Panc1 (cell line): ENCODE data around the gene ENOX1.

Experiments used
- POLR2AphosphoS5 ChIP-seq: IDR thresholded peaks from 2 replicates; pipeline ENCODE4 v1.6.1; 2012; ENCODE audit warnings: mild to moderate bottlenecking, low read depth, low read length, moderate library complexity
- SIN3A ChIP-seq: IDR thresholded peaks from 2 replicates; pipeline ENCODE4 v1.6.1; 2012; ENCODE audit warnings: low read depth, mild to moderate bottlenecking, low read length, moderate library complexity, borderline replicate concordance; ENCODE audit not compliant: insufficient read depth
- TCF7L2 ChIP-seq: IDR thresholded peaks from 2 replicates; pipeline ENCODE4 v1.6.1; 2011; ENCODE audit warnings: mild to moderate bottlenecking, low read depth, low read length, inconsistent platforms
- TF ChIP-seq, protein P1 (sequence below), 2 experiments: IDR thresholded peaks; 2 replicates each; pipeline ENCODE4 v1.6.1; 2011 to 2012; ENCODE audit warnings: low read depth in 2 of 2, control low read depth in 1 of 2, low read length in 1 of 2, mild to moderate bottlenecking in 1 of 2, moderate library complexity in 1 of 2; ENCODE audit not compliant: insufficient read depth in 1 of 2
- TF ChIP-seq, protein P2 (sequence below): fragments of 450-650 bp; IDR thresholded peaks from 2 replicates; pipeline ENCODE4 v1.5.1; 2017; ENCODE audit warnings: mild to moderate bottlenecking

DNA sequence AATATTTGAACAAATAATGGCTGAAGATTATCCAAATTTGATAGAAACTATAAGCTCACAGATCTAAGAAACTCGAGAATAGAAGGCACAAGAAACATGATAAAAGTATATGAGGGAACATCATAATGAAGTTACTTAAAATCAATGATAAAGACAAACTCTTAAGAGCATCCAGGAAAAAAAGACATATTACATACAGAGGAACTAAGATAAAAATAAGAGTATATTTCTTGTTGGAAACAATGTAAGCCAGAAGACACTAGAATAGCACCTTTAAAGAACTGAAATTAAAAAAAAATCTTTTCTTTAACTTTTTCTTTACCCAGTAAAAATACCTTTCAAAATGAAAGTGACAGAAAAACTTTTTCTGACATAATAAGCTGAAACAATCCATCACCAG, 407.0 kb downstream of the ENOX1 start:
- TF ChIP-seq, protein P1, sequence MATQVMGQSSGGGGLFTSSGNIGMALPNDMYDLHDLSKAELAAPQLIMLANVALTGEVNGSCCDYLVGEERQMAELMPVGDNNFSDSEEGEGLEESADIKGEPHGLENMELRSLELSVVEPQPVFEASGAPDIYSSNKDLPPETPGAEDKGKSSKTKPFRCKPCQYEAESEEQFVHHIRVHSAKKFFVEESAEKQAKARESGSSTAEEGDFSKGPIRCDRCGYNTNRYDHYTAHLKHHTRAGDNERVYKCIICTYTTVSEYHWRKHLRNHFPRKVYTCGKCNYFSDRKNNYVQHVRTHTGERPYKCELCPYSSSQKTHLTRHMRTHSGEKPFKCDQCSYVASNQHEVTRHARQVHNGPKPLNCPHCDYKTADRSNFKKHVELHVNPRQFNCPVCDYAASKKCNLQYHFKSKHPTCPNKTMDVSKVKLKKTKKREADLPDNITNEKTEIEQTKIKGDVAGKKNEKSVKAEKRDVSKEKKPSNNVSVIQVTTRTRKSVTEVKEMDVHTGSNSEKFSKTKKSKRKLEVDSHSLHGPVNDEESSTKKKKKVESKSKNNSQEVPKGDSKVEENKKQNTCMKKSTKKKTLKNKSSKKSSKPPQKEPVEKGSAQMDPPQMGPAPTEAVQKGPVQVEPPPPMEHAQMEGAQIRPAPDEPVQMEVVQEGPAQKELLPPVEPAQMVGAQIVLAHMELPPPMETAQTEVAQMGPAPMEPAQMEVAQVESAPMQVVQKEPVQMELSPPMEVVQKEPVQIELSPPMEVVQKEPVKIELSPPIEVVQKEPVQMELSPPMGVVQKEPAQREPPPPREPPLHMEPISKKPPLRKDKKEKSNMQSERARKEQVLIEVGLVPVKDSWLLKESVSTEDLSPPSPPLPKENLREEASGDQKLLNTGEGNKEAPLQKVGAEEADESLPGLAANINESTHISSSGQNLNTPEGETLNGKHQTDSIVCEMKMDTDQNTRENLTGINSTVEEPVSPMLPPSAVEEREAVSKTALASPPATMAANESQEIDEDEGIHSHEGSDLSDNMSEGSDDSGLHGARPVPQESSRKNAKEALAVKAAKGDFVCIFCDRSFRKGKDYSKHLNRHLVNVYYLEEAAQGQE (IDR thresholded peaks at IDR 0.05; ENCODE audit: insufficient read depth in 1 of 2, low read depth in 2 of 2, low read length in 1 of 2), result no peak
- TF ChIP-seq TCF7L2, result no peak
- TF ChIP-seq, protein P2, sequence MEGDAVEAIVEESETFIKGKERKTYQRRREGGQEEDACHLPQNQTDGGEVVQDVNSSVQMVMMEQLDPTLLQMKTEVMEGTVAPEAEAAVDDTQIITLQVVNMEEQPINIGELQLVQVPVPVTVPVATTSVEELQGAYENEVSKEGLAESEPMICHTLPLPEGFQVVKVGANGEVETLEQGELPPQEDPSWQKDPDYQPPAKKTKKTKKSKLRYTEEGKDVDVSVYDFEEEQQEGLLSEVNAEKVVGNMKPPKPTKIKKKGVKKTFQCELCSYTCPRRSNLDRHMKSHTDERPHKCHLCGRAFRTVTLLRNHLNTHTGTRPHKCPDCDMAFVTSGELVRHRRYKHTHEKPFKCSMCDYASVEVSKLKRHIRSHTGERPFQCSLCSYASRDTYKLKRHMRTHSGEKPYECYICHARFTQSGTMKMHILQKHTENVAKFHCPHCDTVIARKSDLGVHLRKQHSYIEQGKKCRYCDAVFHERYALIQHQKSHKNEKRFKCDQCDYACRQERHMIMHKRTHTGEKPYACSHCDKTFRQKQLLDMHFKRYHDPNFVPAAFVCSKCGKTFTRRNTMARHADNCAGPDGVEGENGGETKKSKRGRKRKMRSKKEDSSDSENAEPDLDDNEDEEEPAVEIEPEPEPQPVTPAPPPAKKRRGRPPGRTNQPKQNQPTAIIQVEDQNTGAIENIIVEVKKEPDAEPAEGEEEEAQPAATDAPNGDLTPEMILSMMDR, result no peak
- no peak for TF ChIP-seq POLR2AphosphoS5
- TF ChIP-seq SIN3A, result no peak
